Measurements from ENCODE around the gene FOXP1.

DNA sequence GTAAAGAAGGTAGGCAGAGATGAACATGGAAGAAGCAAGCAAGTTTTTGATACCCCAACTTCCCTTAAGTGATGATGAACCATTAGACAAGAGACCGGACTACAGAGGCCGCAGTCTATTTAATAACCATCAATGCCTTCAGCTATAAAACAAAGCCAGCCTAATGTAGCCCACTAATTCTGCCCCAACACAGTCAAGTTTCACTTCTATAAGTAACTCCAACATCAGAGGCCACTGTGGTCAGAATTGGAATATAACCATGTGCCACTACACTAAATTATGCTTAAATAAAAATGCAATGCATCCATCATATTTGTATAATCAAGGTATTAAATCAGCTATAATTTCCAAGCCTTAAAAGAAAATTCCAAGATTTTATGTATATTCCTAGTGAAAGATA is 234.7 kb downstream of the FOXP1 start:
- TF ChIP-seq, protein P1, sequence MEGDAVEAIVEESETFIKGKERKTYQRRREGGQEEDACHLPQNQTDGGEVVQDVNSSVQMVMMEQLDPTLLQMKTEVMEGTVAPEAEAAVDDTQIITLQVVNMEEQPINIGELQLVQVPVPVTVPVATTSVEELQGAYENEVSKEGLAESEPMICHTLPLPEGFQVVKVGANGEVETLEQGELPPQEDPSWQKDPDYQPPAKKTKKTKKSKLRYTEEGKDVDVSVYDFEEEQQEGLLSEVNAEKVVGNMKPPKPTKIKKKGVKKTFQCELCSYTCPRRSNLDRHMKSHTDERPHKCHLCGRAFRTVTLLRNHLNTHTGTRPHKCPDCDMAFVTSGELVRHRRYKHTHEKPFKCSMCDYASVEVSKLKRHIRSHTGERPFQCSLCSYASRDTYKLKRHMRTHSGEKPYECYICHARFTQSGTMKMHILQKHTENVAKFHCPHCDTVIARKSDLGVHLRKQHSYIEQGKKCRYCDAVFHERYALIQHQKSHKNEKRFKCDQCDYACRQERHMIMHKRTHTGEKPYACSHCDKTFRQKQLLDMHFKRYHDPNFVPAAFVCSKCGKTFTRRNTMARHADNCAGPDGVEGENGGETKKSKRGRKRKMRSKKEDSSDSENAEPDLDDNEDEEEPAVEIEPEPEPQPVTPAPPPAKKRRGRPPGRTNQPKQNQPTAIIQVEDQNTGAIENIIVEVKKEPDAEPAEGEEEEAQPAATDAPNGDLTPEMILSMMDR (IDR thresholded peaks at IDR 0.05; ENCODE audit: low read depth, low read length, poor library complexity, severe bottlenecking): no peak
- no peak for TF ChIP-seq EZH2phosphoT487 (IDR thresholded peaks at IDR 0.05; ENCODE audit: borderline replicate concordance, low read length)
